Type B pancreatic cell (in vitro differentiated cells): ENCODE measurements around the gene PHF11. TPM values are rescaled to one million over a fixed set of nuclear protein-coding genes. Genes with fewer than 3 reads are reported as not detected.

Experiments
- DNase-seq: peaks from one replicate; pipeline ENCODE4 v3.0.0; 2021; ENCODE audit warnings: mixed read lengths; ENCODE audit not compliant: unreplicated experiment; ENCODE audit errors: extremely low spot score
- H3K27ac Mint-ChIP-seq: 2 replicates; pipeline ENCODE4 v1.8.0; 2021; ENCODE audit warnings: mild to moderate bottlenecking, mixed read lengths
- H3K27me3 Mint-ChIP-seq: 2 replicates; pipeline ENCODE4 v1.8.0; 2021; ENCODE audit warnings: mixed read lengths
- H3K36me3 Mint-ChIP-seq: 2 replicates; pipeline ENCODE4 v1.8.0; 2021; ENCODE audit warnings: mixed read lengths
- H3K4me1 Mint-ChIP-seq: one replicate; pipeline ENCODE4 v1.8.0; 2021; ENCODE audit warnings: mixed read lengths; ENCODE audit not compliant: unreplicated experiment
- H3K4me3 Mint-ChIP-seq: 2 replicates; pipeline ENCODE4 v1.8.0; 2021; ENCODE audit warnings: mild to moderate bottlenecking, mixed read lengths
- H3K9me3 Mint-ChIP-seq: 2 replicates; pipeline ENCODE4 v1.8.0; 2021; ENCODE audit warnings: mixed read lengths
- CTCF ChIP-seq: fragments of 200-600 bp; sonication (generic); conservative IDR thresholded peaks from 2 replicates; pipeline ENCODE4 v1.5.0; 2021; ENCODE audit warnings: antibody characterized with exemption, mild to moderate bottlenecking
- total RNA-seq: library from RNA; stranded (reverse); gene quantifications from 2 replicates; pipeline ENCODE4 v1.2.1, GENCODE V29; 2021; ENCODE audit warnings: low replicate concordance

Gene PHF11
- total RNA-seq, 1 donor from 2014 or later = 18.9 TPM

- no peak overlapping the region for H3K27ac Mint-ChIP-seq
- no peak overlapping the region for H3K4me3 Mint-ChIP-seq
- peaks cover 21% of the 10 kb centered on the region for H3K36me3 Mint-ChIP-seq
- no peak for DNase-seq
- H3K9me3 Mint-ChIP-seq = no peaks in the 10 kb centered on the region
- H3K4me1 Mint-ChIP-seq = peaks cover 3% of the 10 kb centered on the region
- H3K27me3 Mint-ChIP-seq = no peaks in the 10 kb centered on the region
- no peak for TF ChIP-seq CTCF
Observed at GRCh38 chr13:49540552-49540951, 44.8 kb downstream of the PHF11 start.

GRCh38 chr13:49543656-49544055 lies 47.9 kb downstream of the PHF11 start:
- peaks cover 14% of the 10 kb centered on the region for H3K36me3 Mint-ChIP-seq
- DNase-seq = no peak
- TF ChIP-seq CTCF = no peak
- no peaks in the 10 kb centered on the region for H3K27me3 Mint-ChIP-seq
- no peak overlapping the region for H3K27ac Mint-ChIP-seq
- no peak overlapping the region for H3K4me3 Mint-ChIP-seq
- no peaks in the 10 kb centered on the region for H3K9me3 Mint-ChIP-seq
- peaks cover 12% of the 10 kb centered on the region for H3K4me1 Mint-ChIP-seq

- Mint-ChIP-seq H3K27ac (no peak overlapping the region), H3K9me3 (no peaks in the 10 kb centered on the region)
- no peak for DNase-seq
Observed at GRCh38 chr13:49545661-49546060, 49.9 kb downstream of the PHF11 start.

GRCh38 chr13:49546561-49546960 lies 50.8 kb downstream of the PHF11 start:
- no peak overlapping the region for H3K27ac Mint-ChIP-seq
- DNase-seq = no peak
- H3K4me3 Mint-ChIP-seq = no peak overlapping the region
- TF ChIP-seq CTCF = no peak
- H3K9me3 Mint-ChIP-seq = no peaks in the 10 kb centered on the region
- H3K27me3 Mint-ChIP-seq = no peaks in the 10 kb centered on the region
- H3K4me1 Mint-ChIP-seq = peaks cover 12% of the 10 kb centered on the region
- H3K36me3 Mint-ChIP-seq = peaks cover 15% of the 10 kb centered on the region

More at GRCh38 chr13:49545661-49546060, 49.9 kb downstream of the PHF11 start:
- no peaks in the 10 kb centered on the region for H3K27me3 Mint-ChIP-seq
- TF ChIP-seq CTCF = no peak
- peaks cover 12% of the 10 kb centered on the region for H3K4me1 Mint-ChIP-seq
- no peak overlapping the region for H3K4me3 Mint-ChIP-seq
- H3K36me3 Mint-ChIP-seq = peaks cover 18% of the 10 kb centered on the region

- Mint-ChIP-seq H3K27ac (no peak overlapping the region), H3K9me3 (no peaks in the 10 kb centered on the region)
Observed at GRCh38 chr13:49549289-49549688, 53.5 kb downstream of the PHF11 start.

More at GRCh38 chr13:49549289-49549688, 53.5 kb downstream of the PHF11 start:
- Mint-ChIP-seq H3K27me3 (no peaks in the 10 kb centered on the region), H3K4me1 (peaks cover 12% of the 10 kb centered on the region), H3K36me3 (peaks cover 24% of the 10 kb centered on the region), H3K4me3 (no peak overlapping the region)
- TF ChIP-seq CTCF = no peak
- DNase-seq = no peak
